Measurements from ENCODE around the gene FANCL. TPM values are rescaled to one million over a fixed set of nuclear protein-coding genes. Genes with fewer than 3 reads are reported as not detected.

The FANCL gene
- total RNA-seq, result 11.7 and 13.0 TPM in 2 replicates

GRCh38 chr2:58240670-58241545, at the start of gene FANCL:
Gene FANCL (minus strand): TSS chr2:58241325. CDS start chr2:58241313, 12 bp downstream.

Other genes starting within 250 kb of the FANCL start
- gene VRK2, start 194.5 kb downstream of the FANCL start, total RNA-seq, result 25.9 and 26.3 TPM in 2 replicates

All from hair follicle dermal papilla cell (primary cell).